ENCODE results near the gene COQ5.

The COQ5 gene

GRCh38 chr12:120528861-120529525 lies at the start of gene COQ5 (continued):
- no peak for TF ChIP-seq ZNF26 (tag by site-specific recombination; IDR thresholded peaks at IDR 0.05)
- peak; percentile 96 for TF ChIP-seq YY2 (tag by site-specific recombination; IDR thresholded peaks at IDR 0.05)
- TF ChIP-seq ZNF677 (tag by site-specific recombination; IDR thresholded peaks at IDR 0.05), result 0 out of 2 replicates have a peak, but pooled peaks have one; percentile 10
- TF ChIP-seq GLIS2 (tag by site-specific recombination; IDR thresholded peaks at IDR 0.05), result peak; percentile 64; the same call in 1 of the 2 replicates
- TF ChIP-seq ELK4 (IDR thresholded peaks at IDR 0.05; ENCODE audit: borderline replicate concordance, low read depth, low read length), result no peak
- no peak for TF ChIP-seq ZNF239 (tag by site-specific recombination; IDR thresholded peaks at IDR 0.05)
- TF ChIP-seq ZNF2 (tag by site-specific recombination; IDR thresholded peaks at IDR 0.05), result peak; percentile 92
- no peak for TF ChIP-seq ZNF433 (tag by site-specific recombination; IDR thresholded peaks at IDR 0.05; ENCODE audit: low read depth)
- no peak for TF ChIP-seq ZNF473 (tag by site-specific recombination; IDR thresholded peaks at IDR 0.05)
- TF ChIP-seq ZNF221 (tag by site-specific recombination; IDR thresholded peaks at IDR 0.05; ENCODE audit: borderline replicate concordance), result no peak
- TF ChIP-seq ZNF350 (tag by site-specific recombination; IDR thresholded peaks at IDR 0.05), result no peak
- TF ChIP-seq ZNF366 (tag by site-specific recombination; conservative IDR thresholded peaks at IDR 0.05), result peak; percentile 43
- TF ChIP-seq ZNF76 (tag by site-specific recombination; IDR thresholded peaks at IDR 0.05; ENCODE audit: borderline replicate concordance, low read depth), result peak; percentile 86
- TF ChIP-seq AEBP2 (tag by site-specific recombination; IDR thresholded peaks at IDR 0.05; ENCODE audit: borderline replicate concordance), result no peak
- TF ChIP-seq ZSCAN16 (tag by site-specific recombination; IDR thresholded peaks at IDR 0.05), result no peak
- no peak; the same call in 1 of the 2 replicates for TF ChIP-seq ZNF214 (tag by site-specific recombination; IDR thresholded peaks at IDR 0.05; ENCODE audit: borderline replicate concordance)
- TF ChIP-seq ZNF324 (tag by site-specific recombination; IDR thresholded peaks at IDR 0.05), result peak; percentile 79
- TF ChIP-seq ZNF18 (tag by site-specific recombination; IDR thresholded peaks at IDR 0.05), result 0 out of 2 replicates have a peak, but pooled peaks have one; percentile 40
- TF ChIP-seq ZNF596 (tag by site-specific recombination; IDR thresholded peaks at IDR 0.05), result no peak; the same call in 1 of the 2 replicates
- TF ChIP-seq ZNF19 (tag by site-specific recombination; IDR thresholded peaks at IDR 0.05; ENCODE audit: low read depth), result no peak
- no peak for TF ChIP-seq PRDM6 (tag by site-specific recombination; IDR thresholded peaks at IDR 0.05)
- peak; percentile 72 for TF ChIP-seq ZNF692 (tag by site-specific recombination; IDR thresholded peaks at IDR 0.05)
- TF ChIP-seq ZNF558 (tag by site-specific recombination; IDR thresholded peaks at IDR 0.05), result peak; percentile 55; the same call in 1 of the 2 replicates
- TF ChIP-seq ZNF112 (tag by site-specific recombination; IDR thresholded peaks at IDR 0.05), result no peak
- TF ChIP-seq ZNF843 (tag by site-specific recombination; IDR thresholded peaks at IDR 0.05), result peak; percentile 38; the same call in 1 of the 2 replicates
- TF ChIP-seq ZNF292 (tag by site-specific recombination; IDR thresholded peaks at IDR 0.05; ENCODE audit: borderline replicate concordance, low read depth), result no peak
- TF ChIP-seq ZSCAN5A (tag by site-specific recombination; IDR thresholded peaks at IDR 0.05), result no peak
- no peak for TF ChIP-seq ZNF138 (tag by site-specific recombination; IDR thresholded peaks at IDR 0.05; ENCODE audit: borderline replicate concordance)
- peak; percentile 51 for TF ChIP-seq ZNF341 (tag by site-specific recombination; IDR thresholded peaks at IDR 0.05; ENCODE audit: low read depth)
- peak; percentile 83 for TF ChIP-seq ZNF501 (tag by site-specific recombination; IDR thresholded peaks at IDR 0.05)
